HG02870 (cell line): ENCODE data around the gene ZNF438.
A peak's percentile ranks its signal among the peaks of the same experiment; 100 is the strongest.
"Not testable (repeated sequence)": the region's sequence is repeated elsewhere in the genome, so short reads cannot be mapped to it uniquely, and the experiment has no call there.

Source experiments
- ATAC-seq: cut with Tn5 transposase; IDR thresholded peaks from one replicate; pipeline ENCODE4 v1.9.1; 2021; ENCODE audit warnings: mild to moderate bottlenecking, moderate library complexity; ENCODE audit not compliant: unreplicated experiment

ZNF438 gene

DNA sequence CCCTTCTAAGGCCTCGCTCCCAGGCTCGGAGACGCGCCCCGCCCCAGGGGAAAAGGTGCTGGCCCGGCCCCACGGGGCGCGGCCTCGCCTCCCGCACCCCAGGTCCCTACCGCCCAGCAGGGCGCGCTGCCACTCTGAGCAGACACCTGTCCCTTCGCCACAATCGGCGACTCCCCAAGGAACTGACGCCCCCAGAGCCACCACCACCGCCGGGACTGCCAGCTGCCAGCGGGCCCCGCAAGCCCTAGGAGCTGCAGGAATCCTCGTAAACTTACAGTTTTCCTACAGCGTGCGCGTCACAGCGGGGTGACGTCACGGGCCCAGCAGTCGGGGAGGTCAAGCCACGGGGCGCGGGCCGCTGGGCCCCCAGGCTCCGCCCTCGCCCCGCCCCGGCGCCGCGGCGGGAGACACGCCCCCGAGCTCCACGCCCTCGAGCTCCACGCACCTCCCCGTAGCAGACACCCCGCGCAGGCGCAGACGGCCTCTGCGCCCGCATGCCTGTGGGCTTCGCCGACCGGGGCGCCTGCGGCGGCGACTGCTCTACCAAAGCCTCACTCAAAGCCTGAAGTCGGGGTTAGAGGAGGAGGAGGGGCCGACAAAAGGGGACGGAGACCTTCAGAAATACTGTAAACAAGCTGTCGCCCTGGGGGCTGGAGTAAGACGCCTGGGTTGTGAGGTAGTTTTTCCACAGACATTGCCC lies at the start of gene ZNF438:
Gene ZNF438, minus strand, starts transcription at position 308 of the 700 bp plus-strand sequence. CDS start 154,831 bp downstream, outside the sequence.
- ATAC-seq = peak; percentile 85

GRCh38 chr10:31076610-31076988 lies 44.9 kb upstream of the ZNF438 start:
- no peak for ATAC-seq

GRCh38 chr10:31075881-31076609 lies 44.4 kb upstream of the ZNF438 start:
- ATAC-seq = no peak

GRCh38 chr10:31075434-31075833 lies 43.8 kb upstream of the ZNF438 start:
- ATAC-seq = no peak

GRCh38 chr10:31074722-31075086 lies 43.0 kb upstream of the ZNF438 start:
- no peak for ATAC-seq

GRCh38 chr10:31073996-31074721 lies 42.5 kb upstream of the ZNF438 start:
- ATAC-seq = no peak

DNA sequence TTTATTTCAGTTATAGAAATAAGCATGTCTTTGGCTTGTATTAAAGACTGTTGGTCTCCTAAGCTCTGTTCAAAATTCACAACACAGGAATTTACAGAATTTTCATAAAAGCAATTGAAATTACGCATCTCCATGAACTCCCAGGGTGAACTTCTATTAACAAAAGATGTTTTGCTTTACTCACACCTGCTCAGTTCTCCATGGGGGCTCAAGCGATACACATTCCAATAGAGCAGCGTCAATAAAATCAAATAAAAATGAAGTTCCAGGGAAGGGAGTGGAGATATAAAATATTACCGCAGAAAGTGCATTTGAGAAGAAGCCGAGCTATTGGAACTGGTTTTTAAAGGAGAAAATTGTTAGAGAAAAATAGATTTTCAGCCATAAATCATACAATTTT lies 41.5 kb upstream of the ZNF438 start:
- ATAC-seq = no peak

DNA sequence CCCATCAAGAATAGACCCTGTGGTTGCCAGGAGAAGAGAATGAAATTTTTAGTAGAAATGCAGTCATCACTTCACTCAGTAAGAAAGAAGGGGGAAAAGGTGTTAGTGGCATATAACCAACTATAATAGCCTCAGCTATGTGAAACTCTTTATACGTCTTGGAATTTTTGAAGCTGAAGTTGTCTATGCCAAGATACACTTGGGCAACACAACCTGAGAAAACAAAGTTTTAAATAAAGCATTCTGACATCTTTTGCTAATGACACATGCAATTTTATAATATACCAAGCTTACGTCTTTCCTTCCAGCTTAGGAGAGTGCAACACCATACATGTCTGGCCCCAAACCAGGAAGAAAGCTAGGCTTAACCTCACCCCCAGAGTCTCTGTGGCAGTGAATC lies 40.8 kb upstream of the ZNF438 start:
- no peak for ATAC-seq

- no peak for ATAC-seq
Observed at GRCh38 chr10:31071232-31072005, 39.8 kb upstream of the ZNF438 start.

DNA sequence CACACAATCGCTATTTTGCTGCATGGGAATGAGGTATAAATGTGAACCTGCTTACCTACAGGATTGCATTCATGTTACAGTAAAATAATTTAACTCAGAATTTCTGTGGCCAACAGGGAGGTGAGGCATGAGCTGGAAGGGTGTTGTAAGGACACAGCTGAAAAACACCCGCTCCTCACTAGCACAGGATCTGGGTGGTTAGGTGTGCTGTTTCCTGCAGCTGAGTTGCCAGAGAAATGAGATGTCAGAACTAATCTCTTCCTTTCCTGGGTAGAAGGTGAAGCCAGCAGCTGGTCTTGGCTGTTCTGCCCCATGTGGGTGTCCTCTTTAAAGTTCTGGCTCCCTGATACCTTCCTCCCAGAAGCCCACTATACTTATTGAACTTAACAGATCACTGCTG lies 39.0 kb upstream of the ZNF438 start:
- no peak for ATAC-seq

DNA sequence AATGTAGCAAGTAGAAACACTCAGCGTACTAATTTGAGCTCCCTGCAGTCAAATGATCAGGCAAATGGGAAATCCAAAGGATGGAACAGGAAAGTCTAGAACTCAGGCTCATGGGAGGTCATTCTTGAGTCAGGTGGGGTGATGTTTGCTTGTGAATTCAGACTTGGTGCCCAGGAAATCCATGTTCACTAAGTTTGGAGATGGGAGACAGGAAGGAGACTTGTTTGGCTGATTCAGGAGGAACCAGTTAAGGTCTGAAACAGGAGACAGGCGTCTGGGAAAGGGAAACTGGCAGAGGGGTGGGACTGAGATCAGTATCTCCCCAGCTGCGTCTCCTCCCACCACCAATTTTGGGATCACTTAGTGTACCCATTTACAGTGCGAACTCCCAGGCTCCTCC lies 38.4 kb upstream of the ZNF438 start:
- no peak for ATAC-seq

- ATAC-seq = no peak
Observed at GRCh38 chr10:31069411-31069810, 37.7 kb upstream of the ZNF438 start.

- ATAC-seq = no peak
Observed at GRCh38 chr10:31064348-31064747, 32.7 kb upstream of the ZNF438 start.

- no peak for ATAC-seq
Observed at GRCh38 chr10:31063841-31064240, 32.2 kb upstream of the ZNF438 start.

- ATAC-seq = no peak
Observed at GRCh38 chr10:31062856-31063255, 31.2 kb upstream of the ZNF438 start.

DNA sequence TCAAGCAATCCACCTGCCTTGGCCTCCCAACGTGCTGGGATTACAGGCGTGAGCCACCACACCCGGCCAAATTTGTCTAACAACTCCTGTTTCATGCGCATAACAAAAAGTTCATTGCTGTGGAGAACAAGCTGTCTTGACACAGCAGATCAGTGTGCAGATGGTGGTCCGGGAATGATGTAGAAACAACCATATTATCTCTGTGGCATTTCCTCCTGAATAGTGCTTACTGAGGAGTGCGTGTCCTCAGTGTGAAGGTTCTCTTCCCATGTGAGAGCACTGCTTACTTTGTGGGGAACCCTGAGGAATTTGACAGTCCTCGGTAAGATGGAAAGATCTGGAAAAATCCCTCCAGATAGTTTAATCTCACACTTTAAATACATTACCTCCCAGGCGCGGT lies 30.3 kb upstream of the ZNF438 start:
- ATAC-seq = no peak

- ATAC-seq = no peak
Observed at GRCh38 chr10:31058795-31059703, 27.4 kb upstream of the ZNF438 start.

GRCh38 chr10:31056678-31057077 lies 25.0 kb upstream of the ZNF438 start:
- not testable (repeated sequence) for ATAC-seq

DNA sequence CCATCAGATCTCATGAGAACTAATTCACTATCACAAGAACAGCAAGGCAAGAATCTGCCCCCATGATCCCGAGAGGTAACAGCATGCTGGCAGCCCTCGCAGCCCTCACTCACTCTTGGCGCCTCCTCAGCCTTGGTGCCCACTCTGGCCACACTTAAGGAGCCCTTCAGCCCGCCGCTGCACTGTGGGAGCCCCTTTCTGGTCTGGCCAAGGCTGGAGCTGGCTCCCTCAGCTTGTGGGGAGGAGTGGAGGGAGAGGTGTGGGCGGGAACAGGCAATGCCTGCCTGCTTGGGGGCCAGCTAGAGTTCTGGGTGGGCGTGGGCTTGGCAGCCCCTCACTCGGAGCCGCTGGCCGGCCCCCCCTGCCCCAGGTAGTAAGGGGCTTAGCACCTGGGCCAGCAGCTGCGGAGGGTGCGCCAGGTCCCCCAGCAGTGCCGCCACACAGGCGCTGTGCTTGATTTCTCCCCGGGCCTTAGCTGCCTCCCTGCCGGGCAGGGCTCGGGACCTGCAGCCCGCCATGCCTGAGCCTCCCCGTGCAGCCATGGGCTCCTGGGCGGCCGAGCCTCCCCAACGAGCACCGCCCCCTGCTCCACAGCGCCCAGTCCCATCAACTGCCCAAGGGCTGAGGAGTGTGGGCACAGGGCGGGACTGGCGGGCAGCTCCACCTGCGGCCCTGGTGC lies 24.0 kb upstream of the ZNF438 start:
- no peak for ATAC-seq

- no peak for ATAC-seq
Observed at GRCh38 chr10:31051703-31052102, 20.0 kb upstream of the ZNF438 start.
